GM18508 (cell line): ENCODE data around the gene ASCL5.

Experiments
- ATAC-seq: cut with Tn5 transposase; IDR thresholded peaks from one replicate; pipeline ENCODE4 v1.9.1; 2021; ENCODE audit warnings: moderate number of reproducible peaks; ENCODE audit not compliant: insufficient read depth, unreplicated experiment

The ASCL5 gene

DNA sequence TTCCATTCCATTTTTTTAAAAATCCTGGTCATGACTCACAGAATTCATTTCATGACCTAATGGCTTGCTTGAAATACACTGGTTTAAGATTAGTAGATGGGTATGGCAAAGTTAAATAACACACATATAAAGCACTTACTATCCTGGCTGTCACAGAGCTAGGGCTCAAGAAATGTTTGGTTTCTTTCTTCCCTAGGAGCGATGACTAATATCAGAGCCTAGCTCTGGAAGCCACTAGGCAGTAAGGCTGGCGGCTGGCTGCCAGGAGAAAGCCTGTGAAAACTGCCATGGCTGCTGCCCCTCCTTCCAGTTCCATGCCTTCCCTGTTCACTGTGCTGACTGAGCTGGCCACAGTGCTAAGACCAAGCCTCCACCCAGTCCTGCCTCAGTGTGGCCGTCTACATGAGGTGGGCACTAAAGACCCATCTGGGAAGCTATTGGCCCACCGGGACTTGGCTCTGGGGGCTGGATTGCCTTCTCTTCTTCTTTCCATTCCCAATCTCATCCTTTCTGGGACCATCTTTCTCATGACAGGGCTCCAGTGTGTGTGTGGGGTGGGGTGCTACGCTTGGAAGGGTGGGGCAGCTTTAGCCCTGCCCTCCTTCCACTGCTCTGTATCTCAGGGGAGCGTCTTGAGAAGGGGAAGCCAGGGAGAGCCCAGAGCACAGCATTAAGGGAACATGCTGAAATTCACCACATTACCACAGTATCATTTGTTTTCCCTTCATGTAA, 10.8 kb upstream of the ASCL5 start:
- ATAC-seq = no peak

DNA sequence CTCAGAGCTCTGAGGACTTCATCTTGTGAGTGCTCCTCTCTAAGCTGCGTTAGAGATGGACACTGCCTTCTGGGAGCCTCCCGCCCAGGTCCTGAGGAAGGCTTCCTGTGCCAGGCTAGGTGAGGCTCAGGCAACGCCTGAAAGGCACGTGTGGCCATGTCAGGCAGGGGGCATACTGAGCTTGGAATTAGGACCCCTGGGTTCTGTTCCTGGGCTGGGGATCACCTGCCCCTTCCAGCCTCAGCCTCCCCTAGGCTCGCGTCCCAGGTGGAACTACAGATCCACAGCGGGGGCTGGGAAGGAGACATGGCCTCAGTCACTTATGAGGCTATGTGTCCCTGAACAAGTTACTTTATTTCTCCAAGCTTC, 10.0 kb upstream of the ASCL5 start:
- ATAC-seq = no peak

DNA sequence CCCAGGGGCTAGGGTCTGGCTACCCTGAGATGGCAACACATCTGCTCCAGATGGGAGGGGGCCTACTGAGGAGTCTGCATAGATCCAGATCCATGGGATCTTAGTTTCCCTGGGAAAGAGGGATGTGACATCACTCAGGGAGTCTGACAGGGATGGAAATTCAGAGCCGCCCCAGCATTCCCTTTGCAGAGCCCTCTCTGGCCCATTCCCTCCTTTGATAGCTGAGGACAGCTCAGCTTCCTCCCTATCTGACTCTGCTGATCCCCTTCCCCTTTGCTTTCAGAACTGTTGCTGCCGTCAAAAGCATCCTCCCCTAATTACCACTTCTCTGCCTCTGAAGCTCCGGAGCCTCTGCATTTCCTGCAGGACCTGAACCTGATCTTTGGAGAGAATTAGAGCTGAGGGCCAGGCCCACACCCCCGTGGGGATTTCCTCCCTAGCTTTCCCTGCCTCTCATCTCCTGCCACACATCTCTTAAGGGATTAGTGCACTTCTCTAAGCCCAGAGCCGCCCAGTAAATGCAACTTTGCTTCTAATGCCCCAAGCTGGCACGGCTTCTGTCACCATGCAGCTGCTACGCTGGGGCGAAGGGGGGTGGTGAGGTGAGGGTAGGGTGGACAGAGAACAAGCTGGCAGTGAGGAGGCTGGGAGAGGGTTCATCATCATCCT, 9.5 kb upstream of the ASCL5 start:
- no peak for ATAC-seq

DNA sequence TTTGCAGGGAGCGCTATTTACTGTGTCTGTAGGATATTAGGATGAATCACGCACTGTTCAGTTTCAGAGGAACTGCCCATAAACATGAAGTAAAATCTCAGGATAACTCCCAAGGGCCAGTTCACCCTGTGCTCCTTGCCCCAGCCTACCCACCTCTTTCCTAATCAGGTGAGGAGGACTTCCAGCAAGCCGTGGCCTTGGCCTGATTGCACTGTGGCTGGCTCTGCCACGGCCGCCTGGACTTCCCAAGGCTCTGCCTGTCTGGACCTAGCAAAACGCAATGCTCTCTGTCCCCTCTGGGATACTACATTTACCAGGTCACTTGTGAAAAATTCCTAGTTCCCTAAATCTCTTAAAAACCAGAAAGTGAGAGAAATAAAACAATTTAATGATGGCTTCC, 7.4 kb upstream of the ASCL5 start:
- no peak for ATAC-seq

DNA sequence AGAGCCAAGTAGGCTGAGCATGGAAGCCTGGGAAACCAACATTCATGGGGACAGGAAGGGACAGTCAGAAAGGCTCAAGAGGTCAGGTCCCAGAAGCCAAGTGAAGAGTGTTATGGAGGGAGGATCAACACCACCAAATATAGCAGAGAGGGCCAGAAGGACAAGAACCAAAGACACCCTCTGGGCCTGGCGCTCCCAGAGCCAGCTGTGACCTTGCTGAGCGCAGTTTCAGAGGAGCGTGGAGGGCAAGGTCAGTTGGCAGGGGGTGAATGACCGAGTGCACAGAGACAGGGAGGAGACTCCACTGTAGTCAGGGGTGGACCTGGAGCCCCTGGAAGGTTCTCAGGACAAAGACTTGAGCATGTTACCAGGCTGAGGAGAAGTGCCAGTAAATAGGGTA, 4.4 kb upstream of the ASCL5 start:
- ATAC-seq = no peak

DNA sequence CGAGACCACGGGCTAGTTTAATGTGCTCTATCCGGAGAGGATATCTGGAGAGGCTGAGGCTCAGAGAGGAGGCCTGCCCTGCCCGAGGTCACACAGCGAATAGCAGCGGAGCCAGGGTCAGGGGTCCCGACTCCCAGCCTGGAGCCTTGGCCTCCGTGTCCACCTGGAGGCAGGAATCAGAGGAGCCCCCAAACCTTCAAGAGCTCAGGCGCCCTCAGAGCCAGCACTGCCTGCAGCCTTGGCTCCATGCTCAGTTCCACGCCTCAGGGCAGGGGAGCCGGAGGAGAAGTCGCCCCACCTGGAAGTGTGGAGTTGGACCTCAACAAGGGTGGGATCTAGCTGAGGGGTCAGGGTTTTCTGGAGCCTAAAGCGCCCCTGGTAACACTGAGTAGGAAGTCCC, 2.0 kb upstream of the ASCL5 start:
- ATAC-seq = no peak

DNA sequence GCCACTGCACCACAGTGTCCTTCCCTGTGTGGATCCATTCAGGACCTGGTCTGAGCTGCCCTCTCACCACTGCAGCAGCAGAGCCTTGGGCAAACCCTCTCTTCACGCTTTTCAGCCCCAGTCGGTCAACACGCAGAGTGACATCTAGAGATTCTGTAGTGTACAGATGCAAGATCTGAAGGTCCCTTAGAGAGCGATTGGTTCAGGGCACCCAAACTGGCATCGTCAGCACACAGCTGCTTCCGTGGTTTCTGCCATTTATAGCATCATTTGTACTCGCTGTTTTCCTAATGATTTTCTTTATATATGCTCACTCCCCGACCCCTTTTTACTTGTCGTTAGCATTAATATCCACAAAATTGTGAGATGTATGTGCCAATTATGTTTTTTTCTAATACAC, 1.5 kb upstream of the ASCL5 start:
- ATAC-seq = no peak

DNA sequence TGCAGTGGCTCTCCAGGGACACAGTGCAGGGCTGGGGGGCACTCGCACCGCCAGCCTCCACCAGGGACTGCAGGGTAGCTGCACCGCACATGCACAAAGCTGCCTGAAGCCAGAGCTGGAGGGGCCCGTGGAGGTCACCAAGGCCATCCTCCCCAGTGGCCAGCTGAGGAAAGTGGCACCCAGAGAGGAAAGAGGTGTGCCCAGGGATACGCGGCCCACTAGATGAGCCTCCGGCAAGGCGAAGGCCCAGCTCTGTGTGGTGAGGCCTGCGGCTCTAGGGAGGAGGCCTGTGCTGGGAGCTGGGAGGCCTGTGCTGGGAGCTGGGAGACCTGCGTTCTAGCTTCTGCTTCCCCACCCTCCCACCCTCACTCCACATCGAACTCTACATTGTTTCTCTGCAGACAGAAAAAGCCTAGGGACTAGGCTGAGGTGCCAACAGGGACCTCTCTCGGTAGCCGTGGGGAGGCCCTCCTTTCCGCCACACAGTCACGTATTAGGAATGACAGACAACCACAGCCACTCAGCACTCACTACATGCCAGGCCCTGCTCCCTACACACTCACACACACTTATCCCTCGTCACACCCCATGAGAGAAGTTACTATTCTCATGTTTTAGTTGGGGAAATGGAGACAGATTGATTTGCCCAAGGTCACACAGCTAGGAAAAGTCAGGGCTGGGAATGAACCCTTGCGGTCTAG, 921 bp upstream of the ASCL5 start:
- no peak for ATAC-seq

DNA sequence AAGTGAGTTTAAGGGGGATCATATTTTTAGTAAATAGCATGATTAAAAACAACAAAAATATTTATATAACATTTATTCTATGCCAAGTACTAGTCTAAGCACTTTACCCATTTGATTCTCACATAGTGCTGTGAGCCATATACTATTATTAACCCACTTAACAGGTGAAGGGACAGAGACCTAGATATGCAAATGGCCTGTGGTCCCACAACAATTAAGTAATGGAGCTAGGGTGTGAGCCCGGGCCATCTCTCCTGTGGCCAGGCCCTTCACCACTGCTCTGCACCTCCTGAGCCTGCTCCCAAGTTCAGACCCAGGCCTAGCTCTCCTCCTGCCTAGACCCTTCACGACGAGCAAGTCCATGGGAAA, 537 bp downstream of the ASCL5 start:
- no peak for ATAC-seq

DNA sequence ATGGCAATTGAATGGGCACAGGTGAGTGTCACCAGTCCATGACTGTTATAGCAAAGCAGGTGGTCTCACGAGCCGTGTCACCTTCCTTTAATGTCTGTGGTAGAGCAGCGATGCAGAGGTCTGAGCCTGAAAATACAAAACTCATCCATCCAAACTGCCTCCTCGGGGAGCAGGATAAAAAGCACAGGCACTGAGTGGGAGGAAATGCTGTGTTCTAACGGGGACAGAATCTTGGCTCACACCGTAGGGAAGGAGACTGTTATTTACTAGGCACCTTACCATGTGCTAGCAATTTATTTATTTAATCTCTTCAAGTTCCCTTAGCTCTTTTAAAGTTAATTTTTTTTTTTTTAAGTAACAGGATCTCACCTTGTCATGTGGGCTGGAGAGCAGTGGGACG, 1.2 kb downstream of the ASCL5 start:
- ATAC-seq = no peak

DNA sequence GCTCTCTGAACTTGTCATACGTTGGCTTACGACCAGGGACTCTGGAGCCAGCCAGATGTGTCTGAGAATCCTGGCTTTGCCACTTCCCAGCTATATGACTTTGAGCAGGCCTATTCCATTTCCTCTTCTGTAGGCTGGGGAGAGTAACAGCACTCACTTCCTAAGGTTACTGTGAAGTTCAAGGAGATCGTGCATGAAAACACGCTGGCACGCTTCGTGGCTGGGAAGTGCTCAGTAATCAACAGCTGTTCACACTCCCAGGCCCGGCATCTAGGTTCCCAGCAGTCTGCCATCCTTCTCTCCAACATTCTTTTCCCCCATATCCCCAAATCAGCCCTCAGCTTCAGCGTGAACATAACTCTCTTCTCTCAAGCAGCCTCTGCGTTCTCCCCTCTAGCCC, 2.0 kb downstream of the ASCL5 start:
- no peak for ATAC-seq

DNA sequence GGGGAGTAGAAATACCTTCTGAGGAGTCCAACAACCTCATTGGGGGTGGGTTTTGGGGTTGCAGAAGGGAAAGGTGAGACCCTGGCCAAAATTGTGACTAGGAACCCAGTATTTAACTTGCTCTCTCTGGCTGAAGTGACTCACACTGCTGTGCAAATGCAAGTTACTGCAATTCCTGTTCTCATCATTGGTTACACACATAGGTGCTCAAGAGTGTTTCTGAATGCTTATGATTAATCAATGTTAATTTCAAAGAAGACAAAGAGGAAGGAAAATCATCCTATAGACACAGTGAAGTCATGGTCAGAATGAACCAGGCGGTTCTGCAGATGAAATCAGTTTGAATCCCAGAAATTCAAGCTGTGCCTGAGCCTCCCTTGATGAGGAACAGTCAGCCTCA, 3.1 kb downstream of the ASCL5 start:
- no peak for ATAC-seq

DNA sequence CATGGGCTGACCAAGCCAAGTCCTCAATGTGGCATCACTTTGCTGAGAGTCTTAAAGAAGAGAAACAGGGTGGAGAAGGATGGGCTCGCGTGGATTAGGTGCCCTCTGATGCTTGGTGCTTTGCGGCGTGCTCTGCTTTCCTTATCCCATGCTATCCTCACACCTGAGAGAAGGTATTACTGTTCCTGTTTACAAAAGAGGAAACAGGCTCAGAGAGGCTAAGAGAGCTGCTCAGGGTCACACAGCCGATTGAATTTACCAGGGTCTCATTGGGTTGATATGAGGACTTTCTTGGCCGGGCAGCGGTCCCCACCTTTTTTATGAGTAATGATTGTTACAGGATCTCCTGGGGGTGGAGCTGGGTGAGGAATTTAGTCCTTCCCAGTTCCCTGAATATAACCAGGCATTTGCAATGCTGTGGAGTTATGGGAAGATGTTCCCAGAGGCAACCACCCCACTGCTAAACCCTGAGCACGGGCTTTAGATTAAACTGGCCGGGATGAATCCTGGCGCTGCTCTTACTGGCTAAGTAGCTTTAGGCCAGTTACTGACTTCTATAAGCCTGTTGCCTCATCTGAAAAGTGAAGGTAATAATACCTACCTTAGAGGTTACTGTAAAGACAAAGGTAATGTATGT, 4.5 kb downstream of the ASCL5 start:
- no peak for ATAC-seq

DNA sequence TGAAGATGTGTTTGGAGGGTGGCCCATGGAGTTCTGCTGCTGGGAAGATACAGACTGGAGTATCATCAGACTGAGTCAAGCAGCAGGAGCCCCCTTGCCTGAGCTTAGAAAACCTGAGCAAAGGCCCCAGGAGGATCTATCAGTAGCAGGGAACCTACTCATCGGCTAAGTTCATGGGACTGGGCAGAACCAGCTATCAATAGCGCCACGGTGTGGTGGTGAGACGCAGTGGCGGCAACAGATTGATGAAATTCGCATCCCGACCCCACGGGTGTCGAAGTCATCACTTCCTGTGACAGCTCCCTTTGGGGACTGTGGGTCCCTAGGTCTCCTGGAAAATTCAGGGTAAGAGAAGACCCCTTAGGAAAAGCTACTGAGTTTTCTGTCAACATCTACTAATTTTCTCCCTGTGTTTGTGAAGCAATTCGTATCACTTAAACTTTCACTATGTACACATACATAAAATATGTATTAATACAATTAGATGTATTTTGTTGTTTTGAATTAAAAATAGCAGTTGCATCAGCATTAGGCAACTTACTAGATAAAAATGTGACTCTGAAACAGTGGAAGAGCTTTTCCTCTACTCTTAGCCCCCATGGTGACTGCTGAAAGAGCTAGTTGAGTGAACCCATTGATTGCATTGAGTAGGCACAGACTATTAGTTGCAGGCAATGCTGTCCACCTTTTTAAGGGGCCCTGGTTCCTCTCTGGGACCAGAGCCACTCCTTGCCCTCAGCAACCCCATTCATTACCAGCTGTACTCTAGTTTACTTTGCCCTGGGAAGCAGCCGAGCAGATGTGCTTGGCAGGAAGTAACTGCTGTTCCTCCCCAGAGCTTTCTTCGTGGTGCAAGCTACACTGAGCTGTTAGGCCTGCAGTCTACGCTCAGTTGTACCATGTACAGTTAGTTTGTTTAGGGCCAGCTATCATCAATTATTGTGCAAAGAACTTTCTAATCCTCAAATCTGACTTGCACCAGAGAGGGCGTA, 7.5 kb downstream of the ASCL5 start:
- no peak for ATAC-seq

DNA sequence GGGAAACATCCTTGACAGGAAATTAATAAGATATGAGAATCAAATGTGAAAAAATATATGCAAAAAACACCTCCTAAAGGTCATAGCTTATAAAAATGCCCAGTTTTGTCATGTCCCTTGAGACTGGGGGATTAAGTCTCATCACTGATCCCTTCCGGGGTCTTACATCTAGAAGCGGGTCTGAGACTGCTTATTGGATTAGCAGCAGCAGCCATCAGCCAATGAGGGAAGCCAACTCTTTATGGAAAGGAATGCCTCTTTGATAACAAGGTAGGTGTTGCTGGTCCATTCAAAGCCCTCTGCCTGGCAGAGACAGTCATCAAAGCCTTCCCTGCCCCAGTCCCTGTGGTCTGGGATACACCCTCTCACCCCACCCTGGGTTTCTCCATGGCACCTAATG, 10.9 kb downstream of the ASCL5 start:
- ATAC-seq = no peak

DNA sequence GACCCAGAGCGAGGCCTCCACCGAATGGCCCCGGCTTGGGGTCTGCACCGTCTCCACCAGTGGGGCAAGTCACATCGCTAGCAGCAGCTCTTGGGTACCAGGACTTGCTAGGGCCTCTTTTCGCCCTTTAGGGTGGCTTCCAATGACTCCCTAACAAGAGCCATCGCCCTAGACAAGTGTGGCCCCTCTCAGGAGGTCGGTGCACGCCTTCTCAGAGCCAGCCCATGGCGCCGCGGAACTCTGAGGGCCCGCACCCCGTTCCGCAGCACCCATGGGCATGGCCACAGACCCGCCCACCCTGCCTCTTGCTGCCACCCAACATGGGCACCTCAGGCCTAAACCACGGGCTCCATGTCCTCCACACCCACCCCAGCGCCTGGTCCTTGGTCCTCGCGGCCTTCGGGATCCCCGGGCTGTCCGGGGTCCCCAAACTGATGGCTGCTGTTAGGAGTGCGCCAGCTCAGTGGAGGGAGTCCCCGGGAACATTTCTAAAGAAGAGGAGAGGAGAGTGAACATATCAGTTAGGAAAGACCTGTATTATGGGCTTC, 11.5 kb downstream of the ASCL5 start:
- no peak for ATAC-seq

DNA sequence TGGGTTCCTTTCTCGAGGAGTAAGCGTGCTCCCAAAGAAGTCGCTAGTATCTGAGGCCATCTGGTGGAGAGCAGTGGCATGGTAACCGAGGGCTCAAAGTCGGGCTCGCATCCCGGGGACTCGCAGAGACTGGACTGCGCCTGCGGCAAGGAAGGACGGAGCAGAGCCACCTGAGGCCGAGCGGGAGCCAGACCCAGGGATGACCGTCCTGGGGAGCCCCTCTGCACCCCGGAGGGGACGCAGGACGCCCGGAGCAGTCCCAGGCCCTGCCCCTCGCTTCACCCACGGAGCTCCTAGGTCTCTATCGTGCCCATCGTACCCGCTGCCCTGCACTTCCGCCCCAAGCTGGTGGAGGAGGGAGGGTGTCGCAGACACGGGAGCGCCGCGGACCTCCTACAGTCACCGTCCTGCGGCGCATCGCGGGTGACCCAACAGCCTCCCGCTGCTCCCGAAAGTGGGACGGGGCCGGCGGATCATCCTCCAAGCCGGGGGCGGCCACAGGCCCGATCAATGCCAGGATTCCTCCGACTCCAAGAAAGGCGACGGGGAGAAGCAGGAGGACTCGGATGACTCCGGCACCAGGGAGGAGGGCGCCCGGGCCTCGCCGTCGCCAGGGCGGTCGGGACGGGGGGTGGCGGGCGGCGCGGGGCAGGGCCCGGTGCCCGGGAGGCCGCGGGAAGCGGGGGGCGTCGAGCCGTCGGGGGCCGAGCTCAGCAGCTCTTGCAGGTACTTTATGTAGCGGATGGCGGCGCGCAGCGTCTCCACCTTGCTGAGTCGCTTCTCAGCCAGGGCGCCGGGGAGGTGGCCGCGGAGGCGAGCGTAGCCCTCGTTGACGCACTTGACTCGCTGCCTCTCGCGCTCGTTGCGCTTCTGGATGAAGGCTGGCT, 12.5 kb downstream of the ASCL5 start:
- ATAC-seq = peak; percentile 53

DNA sequence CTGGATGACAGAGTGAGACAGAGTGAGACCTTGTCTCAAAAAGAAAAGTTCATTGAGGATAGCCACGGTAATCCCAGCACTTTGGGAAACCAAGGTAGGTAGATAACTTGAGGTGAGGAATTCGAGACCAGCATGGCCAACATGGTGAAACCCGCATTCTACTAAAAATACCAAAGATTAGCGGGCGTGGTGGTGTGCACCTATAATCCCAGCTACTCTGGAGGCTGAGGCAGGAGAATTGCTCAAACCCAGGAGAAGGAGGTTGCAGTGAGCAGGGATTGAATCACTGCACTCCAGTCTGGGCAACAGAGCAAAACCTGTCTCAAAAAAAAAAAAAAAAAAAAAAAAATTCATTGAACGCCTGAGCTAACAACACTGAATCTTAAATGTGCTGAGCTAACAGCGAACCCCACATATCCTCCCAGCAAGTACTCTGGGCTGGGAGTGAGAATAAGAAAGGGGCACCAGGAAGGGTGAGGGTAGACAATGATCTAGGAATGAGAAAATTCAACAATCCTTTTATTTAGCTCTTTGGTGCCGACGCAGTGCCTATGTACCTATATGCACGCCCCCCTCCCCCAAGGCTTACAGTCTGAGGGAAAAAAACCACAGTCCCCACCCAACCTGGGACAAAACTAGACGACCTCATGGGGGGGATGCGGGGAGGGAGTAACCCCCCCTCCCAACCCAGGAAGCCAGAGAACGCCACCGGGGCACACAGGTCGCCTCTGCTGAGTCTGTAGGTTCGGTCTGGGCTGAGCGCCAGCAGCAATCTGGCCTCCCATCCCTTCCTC, 13.3 kb downstream of the ASCL5 start:
- no peak for ATAC-seq
